Osteocyte (in vitro differentiated cells): ENCODE results near the gene EVA1C. TPM values are rescaled to one million over a fixed set of nuclear protein-coding genes. Genes with fewer than 3 reads are reported as not detected.
"Not testable (repeated sequence)": the region's sequence is repeated elsewhere in the genome, so short reads cannot be mapped to it uniquely, and the experiment has no call there.

Source experiments
- DNase-seq: peaks from one replicate; pipeline ENCODE4 v3.0.0; 2021; ENCODE audit warnings: mixed read lengths; ENCODE audit not compliant: unreplicated experiment; ENCODE audit errors: extremely low spot score
- H3K27ac Mint-ChIP-seq: one replicate; pipeline ENCODE4 v1.8.0; 2021; ENCODE audit warnings: mild to moderate bottlenecking, mixed read lengths; ENCODE audit not compliant: unreplicated experiment
- H3K27me3 Mint-ChIP-seq: one replicate; pipeline ENCODE4 v1.8.0; 2021; ENCODE audit warnings: mixed read lengths; ENCODE audit not compliant: unreplicated experiment
- H3K36me3 Mint-ChIP-seq: one replicate; pipeline ENCODE4 v1.8.0; 2021; ENCODE audit warnings: mixed read lengths; ENCODE audit not compliant: unreplicated experiment
- H3K4me1 Mint-ChIP-seq: one replicate; pipeline ENCODE4 v1.8.0; 2021; ENCODE audit warnings: mixed read lengths; ENCODE audit not compliant: unreplicated experiment
- H3K4me3 Mint-ChIP-seq: one replicate; pipeline ENCODE4 v1.8.0; 2021; ENCODE audit warnings: mild to moderate bottlenecking, moderate library complexity, mixed read lengths; ENCODE audit not compliant: unreplicated experiment
- H3K9me3 Mint-ChIP-seq: one replicate; pipeline ENCODE4 v1.8.0; 2021; ENCODE audit warnings: mixed read lengths; ENCODE audit not compliant: unreplicated experiment
- CTCF ChIP-seq: fragments of 200-600 bp; sonication (generic); IDR thresholded peaks from 2 replicates; pipeline ENCODE4 v1.5.0; 2021; ENCODE audit warnings: antibody characterized with exemption, mild to moderate bottlenecking, moderate library complexity
- total RNA-seq: library from RNA; stranded (reverse); gene quantifications from 2 replicates; pipeline ENCODE4 v1.2.1, GENCODE V29; 2021

The EVA1C gene
- total RNA-seq, 1 donor from 2014 or later, result 3.0 TPM

- peaks cover 66% of the 10 kb centered on the region for H3K4me1 Mint-ChIP-seq
- H3K27me3 Mint-ChIP-seq, result no peaks in the 10 kb centered on the region
- H3K36me3 Mint-ChIP-seq, result peaks cover 20% of the 10 kb centered on the region
- no peaks in the 10 kb centered on the region for H3K9me3 Mint-ChIP-seq
- TF ChIP-seq CTCF, result no peak
- peak overlapping the region; percentile 20 for H3K27ac Mint-ChIP-seq
- H3K4me3 Mint-ChIP-seq, result no peak overlapping the region
- DNase-seq, result no peak
These were observed 44.1 kb upstream of the EVA1C start for GRCh38 chr21:32368386-32368785.

- not testable (repeated sequence) for H3K27me3 Mint-ChIP-seq, H3K4me3 Mint-ChIP-seq, DNase-seq, H3K9me3 Mint-ChIP-seq
- H3K4me1 Mint-ChIP-seq, result peaks cover 65% of the 10 kb centered on the region
- H3K36me3 Mint-ChIP-seq, result peaks cover 20% of the 10 kb centered on the region
- H3K27ac Mint-ChIP-seq, result peak overlapping the region; percentile 20
These were observed 43.5 kb upstream of the EVA1C start for GRCh38 chr21:32368961-32369360.

GRCh38 chr21:32370998-32371766, 41.3 kb upstream of the EVA1C start:
- TF ChIP-seq CTCF, result no peak
- H3K27me3 Mint-ChIP-seq, result no peaks in the 10 kb centered on the region
- H3K27ac Mint-ChIP-seq, result peak overlapping the region; percentile 94

GRCh38 chr21:32371913-32372314, 40.6 kb upstream of the EVA1C start:
- Mint-ChIP-seq H3K4me1 (peaks cover 43% of the 10 kb centered on the region), H3K9me3 (no peaks in the 10 kb centered on the region), H3K27me3 (no peaks in the 10 kb centered on the region), H3K36me3 (peaks cover 12% of the 10 kb centered on the region), H3K27ac (peak overlapping the region; percentile 94), H3K4me3 (peak overlapping the region; percentile 41)
- TF ChIP-seq CTCF, result no peak
- no peak for DNase-seq

More at GRCh38 chr21:32370998-32371766, 41.3 kb upstream of the EVA1C start:
- DNase-seq, result no peak
- Mint-ChIP-seq H3K4me3 (no peak overlapping the region), H3K4me1 (peaks cover 45% of the 10 kb centered on the region), H3K9me3 (no peaks in the 10 kb centered on the region), H3K36me3 (peaks cover 17% of the 10 kb centered on the region)

GRCh38 chr21:32372755-32373154, 39.8 kb upstream of the EVA1C start:
- Mint-ChIP-seq H3K4me3 (no peak overlapping the region), H3K27me3 (no peaks in the 10 kb centered on the region), H3K9me3 (no peaks in the 10 kb centered on the region), H3K36me3 (peaks cover 17% of the 10 kb centered on the region), H3K27ac (peak overlapping the region; percentile 94), H3K4me1 (peaks cover 38% of the 10 kb centered on the region)
- TF ChIP-seq CTCF, result no peak
- no peak for DNase-seq
